Adrenal gland (tissue), 12 donors: ENCODE data around the gene DCAF15. TPM values are rescaled to one million over a fixed set of nuclear protein-coding genes. Genes with fewer than 3 reads are reported as not detected.

Source experiments
- DNase-seq, 7 donors: peaks; one replicate each; pipeline ENCODE4 v3.0.0-alpha.2; 2019 to 2020
- H3K27ac ChIP-seq, 5 donors: fragments of 200-600 bp; sonication (generic) in 4 of 5; 1 replicate in 3 of 5; 2 replicates in 2 of 5; pipeline versions ENCODE4 v1.5.1 to v1.8.0; 2016 to 2020; ENCODE audit warnings: mild to moderate bottlenecking in 1 of 5
- H3K27me3 ChIP-seq: fragments of 200-600 bp; 2 replicates; pipeline ENCODE4 v1.8.0; 2021
- H3K36me3 ChIP-seq, 2 donors: fragments of 200-600 bp; replicated peaks in 1 of 2; 1 replicate in 1 of 2; 2 replicates in 1 of 2; pipeline versions ENCODE4 v1.5.1 to v1.8.0; 2018 to 2022
- H3K4me1 ChIP-seq, 2 donors: fragments of 200-600 bp; replicated peaks in 1 of 2; 1 replicate in 1 of 2; 2 replicates in 1 of 2; pipeline versions ENCODE4 v1.5.1 to v1.8.0; 2018 to 2021
- H3K4me3 ChIP-seq, 4 donors: fragments of 200-600 bp; sonication (generic) in 3 of 4; one replicate each; pipeline ENCODE4 v1.5.1; 2016 to 2018
- H3K9me3 ChIP-seq, 3 donors: fragments of 200-600 bp; sonication (generic) in 1 of 3; replicated peaks in 1 of 3; 1 replicate in 2 of 3; 2 replicates in 1 of 3; pipeline versions ENCODE4 v1.5.1 to v1.8.0; 2016 to 2021
- CTCF ChIP-seq, 6 experiments: fragments of 450-650 bp in 4 of 6; fragments of 200-600 bp in 2 of 6; sonication (generic) in 1 of 6; IDR thresholded peaks; 1 replicate in 5 of 6; 2 replicates in 1 of 6; pipeline versions ENCODE4 v1.5.1 to v1.8.0; 2016 to 2021; ENCODE audit warnings: antibody characterized with exemption in 6 of 6, mild to moderate bottlenecking in 2 of 6, moderate library complexity in 1 of 6
- POLR2A ChIP-seq, 2 donors: fragments of 450-650 bp; IDR thresholded peaks; one replicate each; pipeline ENCODE4 v1.6.1; 2017; ENCODE audit warnings: antibody characterized with exemption in 2 of 2, mild to moderate bottlenecking in 2 of 2, moderate library complexity in 1 of 2
- WGBS, 4 donors: extraction: QIAGEN DNeasy Blood & Tissue Kit in 2 of 4; methylation state at CpG; one replicate each; pipeline versions ENCODE4 v1.1.5 to v1.1.7; 2013 to 2017; 5-methylcytosine and 5-hydroxymethylcytosine counted together
- intact Hi-C, 2 donors: fragments of 100-400 bp; cut with DNase I; formaldehyde crosslinking; loops; one replicate each; pipeline versions ENCODE4 v1.14.1 to v1.15.0; 2022 to 2023
- polyA plus RNA-seq, 3 donors: library from polyadenylated mRNA; stranded (reverse); fragments of 200-250 nt in 2 of 3; fragments of 350-450 nt in 1 of 3; fragmentation: Illumina TruSeq in 1 of 3; extraction: RNeasy Lipid Tissue Mini Kit (QIAGEN cat#74804) in 1 of 3; gene quantifications; one replicate each; pipeline ENCODE4 v1.2.3, GENCODE V29; 2013 to 2014
- total RNA-seq, 9 donors: library from RNA; depleted of rRNA in 4 of 9; stranded (reverse); fragments of >200 nt in 4 of 9; fragments of 120-200 nt in 1 of 9; fragmentation: NEBNext Ultra II Directional in 1 of 9; extraction: Animal tissue kit (Norgen Biotek cat#: 25700) in 1 of 9; gene quantifications; one replicate each; pipeline versions ENCODE4 v1.1.0 to v1.2.4, GENCODE V29; 2013 to 2023
- donor health status: healthy with polysubstance abuse.
- donor health status: Bipolar disorder and iron deficiency.
- donor health status: DM: yes; HTN: yes; CAD: no.
- donor health status: DM: no; HTN: no; CAD: no.
- donor health status: DM: no; HTN: no; CAD: no.
- donor health status: DM: yes; HTN: yes; CAD: no.

The DCAF15 gene
- total and polyA plus RNA-seq, 12 donors = 6.7 to 147 (median 13.5) TPM

- Histone ChIP-seq H3K27me3 (no peaks in the 10 kb centered on the region), H3K36me3 (no peaks in the 10 kb centered on the region), H3K4me1 (peaks cover 2 to 10% of the 10 kb centered on the region in 2 donors), H3K4me3 (no peak overlapping the region), H3K27ac (no peak overlapping the region), H3K9me3 (peaks cover 0 to 7% (median 0%) of the 10 kb centered on the region in 3 donors)
- WGBS, 4 donors = 75 to 100% (median 95%) methylated on average over 1 of the region's 1 CpG; no CpG with 5 or more reads in 1 of the 4 donors
- no peak for DNase-seq
- intact Hi-C loops = no loop called here
- TF ChIP-seq CTCF (IDR thresholded peaks at IDR 0.05) (no peak), POLR2A (IDR thresholded peaks at IDR 0.05) (no peak)
Measured at GRCh38 chr19:13998426-13998825, 46.1 kb downstream of the DCAF15 start.

- TF ChIP-seq CTCF (IDR thresholded peaks at IDR 0.05) = no peak
- TF ChIP-seq POLR2A (IDR thresholded peaks at IDR 0.05) = no peak
- no peak overlapping the region for H3K4me3 ChIP-seq
- peaks cover 8 to 15% of the 10 kb centered on the region in 2 donors for H3K4me1 ChIP-seq
- no peaks in the 10 kb centered on the region for H3K27me3 ChIP-seq
- intact Hi-C loops = no loop called here
- DNase-seq = no peak
- WGBS, 4 donors = 95 to 99% (median 98%) methylated on average over 3 of the region's 3 CpGs
- no peaks in the 10 kb centered on the region for H3K36me3 ChIP-seq
- peaks cover 0 to 7% (median 0%) of the 10 kb centered on the region in 3 donors for H3K9me3 ChIP-seq
- H3K27ac ChIP-seq = no peak overlapping the region
Measured at GRCh38 chr19:13999085-13999484, 46.8 kb downstream of the DCAF15 start.

GRCh38 chr19:14000691-14001375, 48.5 kb downstream of the DCAF15 start:
- Histone ChIP-seq H3K4me1 (peaks cover 15 to 24% of the 10 kb centered on the region in 2 donors), H3K9me3 (peaks cover 0 to 7% (median 0%) of the 10 kb centered on the region in 3 donors), H3K27me3 (no peaks in the 10 kb centered on the region), H3K27ac (no peak overlapping the region), H3K36me3 (no peaks in the 10 kb centered on the region), H3K4me3 (no peak overlapping the region)
- intact Hi-C loops = no loop called here
- WGBS, 4 donors = 84 to 88% (median 87%) methylated on average over 12 to 13 of the region's 13 CpGs
- no peak for DNase-seq
- TF ChIP-seq POLR2A (IDR thresholded peaks at IDR 0.05) (no peak), CTCF (IDR thresholded peaks at IDR 0.05) (no peak)

GRCh38 chr19:14002571-14003250, 50.4 kb downstream of the DCAF15 start:
- Histone ChIP-seq H3K9me3 (peaks cover 0 to 7% (median 0%) of the 10 kb centered on the region in 3 donors), H3K4me3 (no peak overlapping the region), H3K36me3 (no peaks in the 10 kb centered on the region), H3K27me3 (no peaks in the 10 kb centered on the region), H3K27ac (peak overlapping the region in 3 of 5 donors; percentile 18 to 97 (median 97)), H3K4me1 (peaks cover 15 to 24% of the 10 kb centered on the region in 2 donors)
- DNase-seq = no peak
- WGBS, 4 donors = 65 to 78% (median 73%) methylated on average over 6 to 13 of the region's 13 CpGs
- TF ChIP-seq CTCF (IDR thresholded peaks at IDR 0.05) (no peak), POLR2A (IDR thresholded peaks at IDR 0.05) (no peak)
- intact Hi-C loops = no loop called here
